Activated naive CD4-positive, alpha-beta T cell treated with anti-CD3 and anti-CD28 coated beads for 36 hours (primary cell): Measurements from ENCODE around the gene PCBP3. TPM values are rescaled to one million over a fixed set of nuclear protein-coding genes. Genes with fewer than 3 reads are reported as not detected.

Experiments used
- total RNA-seq, 2 experiments: library from RNA; stranded (reverse); gene quantifications; one replicate each; pipeline ENCODE4 v1.2.3, GENCODE V29; 2021

The PCBP3 gene
- total RNA-seq, 2 experiments from 2014 or later, result 10.0 to 10.2 TPM

Other genes with a start within 250 kb of the PCBP3 start
- 10 to 100 TPM; 10.3 to 12.6 TPM for gene COL18A1, start 238.6 kb upstream of the PCBP3 start, total RNA-seq
- 10 to 100 TPM; 32.2 to 33.0 TPM for gene SLC19A1, start 101.3 kb upstream of the PCBP3 start, total RNA-seq